GM23248 (cell line): ENCODE data around the gene COPS8.

Experiments
- EZH2 ChIP-seq: fragments of 200-600 bp; sonication (generic); IDR thresholded peaks from 2 replicates; pipeline ENCODE4 v1.6.1; 2018; ENCODE audit warnings: antibody characterized with exemption, mild to moderate bottlenecking; ENCODE audit not compliant: insufficient read depth, poor library complexity, severe bottlenecking
- EZH2phosphoT487 ChIP-seq: fragments of 200-600 bp; sonication (generic); IDR thresholded peaks from 2 replicates; pipeline ENCODE4 v1.6.1; 2018; ENCODE audit warnings: antibody characterized with exemption, moderate library complexity, mild to moderate bottlenecking, low read depth; ENCODE audit not compliant: insufficient read depth

DNA sequence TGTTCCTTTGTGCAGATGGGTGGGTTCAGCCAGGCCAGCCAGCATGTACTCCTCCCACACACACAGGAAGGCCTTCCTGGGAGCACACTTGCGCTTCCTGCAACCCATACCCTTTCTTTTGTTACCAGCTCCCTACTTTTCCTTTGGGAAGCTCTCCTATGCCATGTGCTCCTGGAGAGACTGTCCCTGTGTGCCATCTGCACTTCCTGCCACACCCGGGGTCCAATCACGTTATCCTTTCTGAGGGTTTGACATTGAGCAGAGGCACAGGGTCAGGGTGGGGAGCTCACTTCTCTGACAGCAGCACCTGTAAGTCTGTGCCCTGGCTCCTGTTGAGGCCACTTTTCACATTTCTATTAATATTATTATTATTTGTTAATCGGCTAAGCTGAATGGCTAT lies 62.9 kb downstream of the COPS8 start:
- TF ChIP-seq EZH2: no peak
- TF ChIP-seq EZH2phosphoT487: no peak
